RWPE1 (cell line): ENCODE results near the gene EPS8L2.
"Not testable (repeated sequence)": the region's sequence is repeated elsewhere in the genome, so short reads cannot be mapped to it uniquely, and the experiment has no call there.

Experiments
- CTCF ChIA-PET: fragments of 350-600 bp; sonication (Branson Sonifier 250); formaldehyde crosslinking; extraction: SDS; loops from one replicate; lab custom pipeline; 2021; lab: Yijun Ruan, JAX
- POLR2A ChIA-PET: fragments of 400-600 bp; formaldehyde crosslinking; extraction: SDS; loops from one replicate; lab custom pipeline; 2020; ENCODE audit warnings: antibody characterized with exemption; ENCODE audit not compliant: low non-redundant PET; lab: Yijun Ruan, JAX
- DNase-seq: peaks from one replicate; pipeline ENCODE4 v3.0.0; 2012; ENCODE audit warnings: low spot score
- H3K27ac ChIP-seq: fragments of 450-650 bp; 2 replicates; pipeline ENCODE4 v1.5.1; 2017
- TF ChIP-seq, protein P1 (sequence below): fragments of 450-650 bp; conservative IDR thresholded peaks from 2 replicates; pipeline ENCODE4 v1.5.1; 2017; ENCODE audit warnings: low read depth, mild to moderate bottlenecking

EPS8L2 gene

DNA sequence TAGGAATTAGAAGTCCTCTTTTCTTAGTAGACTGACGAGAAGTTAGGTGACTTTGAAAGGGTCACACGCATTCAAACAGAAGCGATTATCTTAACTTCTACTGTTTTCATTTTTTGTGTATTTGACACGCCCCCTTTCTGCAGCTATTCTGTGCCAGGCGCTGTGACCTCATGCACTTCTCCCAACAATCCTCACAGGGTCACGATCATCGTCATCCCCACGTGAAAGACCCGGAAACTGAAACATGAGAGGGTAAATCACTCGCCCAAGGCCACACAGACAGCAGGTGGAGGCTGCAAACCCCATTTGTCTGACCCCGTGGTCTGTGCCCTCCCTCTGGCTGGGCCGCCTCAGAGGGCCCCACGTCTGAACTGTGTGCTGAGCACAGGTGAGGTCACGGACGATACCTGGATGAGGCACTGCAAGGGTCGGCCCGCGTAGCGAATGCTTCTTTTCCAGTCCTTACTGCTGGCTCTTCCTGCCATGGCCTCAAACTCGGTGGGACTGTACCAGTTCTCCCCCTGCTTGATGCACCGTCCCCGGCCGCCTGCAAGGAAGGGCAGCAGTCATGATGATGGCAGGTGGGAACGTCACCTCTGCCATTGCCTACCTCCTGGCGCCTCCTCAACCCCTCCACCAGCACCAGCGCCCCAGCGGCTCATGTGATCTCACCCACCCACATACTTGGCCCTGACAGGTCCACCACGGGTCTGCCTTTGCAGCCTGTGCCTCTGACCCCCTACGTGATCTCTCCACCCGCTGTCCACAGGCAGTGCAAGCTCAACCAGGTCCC, 19.4 kb upstream of the EPS8L2 start:
- TF ChIP-seq, protein P1, sequence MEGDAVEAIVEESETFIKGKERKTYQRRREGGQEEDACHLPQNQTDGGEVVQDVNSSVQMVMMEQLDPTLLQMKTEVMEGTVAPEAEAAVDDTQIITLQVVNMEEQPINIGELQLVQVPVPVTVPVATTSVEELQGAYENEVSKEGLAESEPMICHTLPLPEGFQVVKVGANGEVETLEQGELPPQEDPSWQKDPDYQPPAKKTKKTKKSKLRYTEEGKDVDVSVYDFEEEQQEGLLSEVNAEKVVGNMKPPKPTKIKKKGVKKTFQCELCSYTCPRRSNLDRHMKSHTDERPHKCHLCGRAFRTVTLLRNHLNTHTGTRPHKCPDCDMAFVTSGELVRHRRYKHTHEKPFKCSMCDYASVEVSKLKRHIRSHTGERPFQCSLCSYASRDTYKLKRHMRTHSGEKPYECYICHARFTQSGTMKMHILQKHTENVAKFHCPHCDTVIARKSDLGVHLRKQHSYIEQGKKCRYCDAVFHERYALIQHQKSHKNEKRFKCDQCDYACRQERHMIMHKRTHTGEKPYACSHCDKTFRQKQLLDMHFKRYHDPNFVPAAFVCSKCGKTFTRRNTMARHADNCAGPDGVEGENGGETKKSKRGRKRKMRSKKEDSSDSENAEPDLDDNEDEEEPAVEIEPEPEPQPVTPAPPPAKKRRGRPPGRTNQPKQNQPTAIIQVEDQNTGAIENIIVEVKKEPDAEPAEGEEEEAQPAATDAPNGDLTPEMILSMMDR: no peak
- peak overlapping the region; percentile 17 for H3K27ac ChIP-seq
- POLR2A ChIA-PET: no interaction called here
- DNase-seq: no peak
- CTCF ChIA-PET: interaction anchor here (0.6 to 0.7 kb wide), 2 partner anchors 79 to 886 kb away, joined by 3 read pairs; partner anchors contain the start of gene DUSP8

DNA sequence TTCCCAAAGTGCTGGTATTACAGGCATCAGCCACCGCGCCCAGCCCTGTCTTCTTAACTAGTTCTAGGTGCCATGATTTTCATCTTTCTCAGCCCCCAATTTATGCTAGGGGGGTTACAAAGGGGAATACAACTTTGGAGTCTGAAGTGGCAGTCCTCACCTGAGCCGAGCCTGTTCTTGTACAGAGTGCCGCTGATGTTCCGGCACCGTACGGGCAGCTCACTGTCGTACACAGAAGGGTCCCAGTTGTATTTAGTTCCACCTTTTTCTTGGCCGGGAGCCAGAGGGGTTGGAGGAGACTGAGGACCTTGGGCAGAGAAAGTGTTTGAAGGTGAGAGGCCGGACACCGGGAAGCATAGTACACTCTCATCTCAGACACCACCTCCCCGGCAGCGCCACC, 18.3 kb upstream of the EPS8L2 start:
- ChIA-PET POLR2A (no interaction called here), CTCF (interaction anchor here (0.7 kb wide), 1 partner anchor 78 kb away, joined by 3 read pairs; no protein-coding TSS in a partner anchor)
- TF ChIP-seq, protein P1: no peak
- no peak for DNase-seq
- H3K27ac ChIP-seq: no peak overlapping the region

DNA sequence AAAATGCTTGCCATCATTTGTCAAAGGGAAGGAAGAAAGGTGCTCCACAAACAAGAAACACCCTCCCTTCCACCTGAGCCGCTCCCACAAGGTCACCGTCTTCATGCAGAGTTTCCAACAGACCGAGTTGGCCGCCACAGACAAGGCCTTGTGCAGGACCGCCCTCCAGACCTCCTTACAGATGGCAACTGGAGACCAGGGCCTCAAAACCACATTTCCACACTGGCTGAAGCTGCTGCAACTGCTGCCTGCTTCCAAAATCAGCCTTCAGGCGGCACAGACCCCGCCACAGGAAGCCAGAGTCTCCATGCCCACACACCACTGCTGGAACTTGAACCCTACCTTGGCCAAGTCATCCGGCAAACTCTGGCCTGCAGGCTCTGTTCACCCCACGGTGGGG, 17.4 kb upstream of the EPS8L2 start:
- H3K27ac ChIP-seq: peak overlapping the region; percentile 13; the same call in 1 of the 2 replicates
- DNase-seq: no peak
- CTCF ChIA-PET: no interaction called here
- TF ChIP-seq, protein P1: no peak
- POLR2A ChIA-PET: no interaction called here

DNA sequence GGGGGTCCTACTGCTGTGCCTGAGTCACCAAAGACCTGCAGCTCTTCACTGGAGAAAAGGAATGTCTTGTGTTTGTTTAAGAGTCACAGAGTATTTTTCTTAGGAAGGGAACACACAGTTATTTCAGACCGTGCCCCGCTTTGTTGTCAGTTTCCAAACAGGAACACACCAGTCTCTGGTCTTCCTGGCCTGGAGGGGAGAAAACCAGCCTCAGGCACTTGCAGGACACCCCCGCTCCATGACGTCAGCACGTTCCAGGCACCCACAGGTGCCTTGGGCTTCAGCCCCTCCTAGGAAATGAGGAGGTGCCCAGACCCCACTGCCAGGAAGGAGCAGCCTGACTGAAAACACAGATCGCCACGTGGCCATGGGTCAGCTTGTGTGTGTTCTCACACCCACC, 16.4 kb upstream of the EPS8L2 start:
- POLR2A ChIA-PET: no interaction called here
- CTCF ChIA-PET: no interaction called here

DNA sequence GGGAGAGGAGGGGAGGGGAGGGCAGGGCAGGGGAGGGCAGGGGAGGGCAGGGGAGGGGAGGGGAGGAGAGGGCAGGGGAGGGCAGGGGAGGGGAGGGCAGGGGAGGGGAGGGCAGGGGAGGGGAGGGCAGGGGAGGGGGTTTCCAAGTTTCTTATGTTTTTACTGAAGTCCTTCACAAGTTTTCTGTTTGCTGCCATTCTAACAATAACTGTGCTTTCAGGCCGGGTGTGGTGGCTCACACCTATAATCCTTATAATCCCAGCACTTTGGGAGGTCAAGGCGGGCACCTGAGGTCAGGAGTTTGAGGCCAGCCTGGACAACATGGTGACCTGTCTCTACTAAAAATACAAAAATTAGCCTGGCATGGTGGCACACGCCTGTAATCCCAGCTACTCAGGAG, 15.8 kb upstream of the EPS8L2 start:
- POLR2A ChIA-PET, DNase-seq, CTCF ChIA-PET: not testable (repeated sequence)
- H3K27ac ChIP-seq: peak overlapping the region; percentile 97

More for the DNA sequence above, 16.4 kb upstream of the EPS8L2 start:
- H3K27ac ChIP-seq: peak overlapping the region; percentile 48
- no peak for DNase-seq
- TF ChIP-seq, protein P1: no peak

DNA sequence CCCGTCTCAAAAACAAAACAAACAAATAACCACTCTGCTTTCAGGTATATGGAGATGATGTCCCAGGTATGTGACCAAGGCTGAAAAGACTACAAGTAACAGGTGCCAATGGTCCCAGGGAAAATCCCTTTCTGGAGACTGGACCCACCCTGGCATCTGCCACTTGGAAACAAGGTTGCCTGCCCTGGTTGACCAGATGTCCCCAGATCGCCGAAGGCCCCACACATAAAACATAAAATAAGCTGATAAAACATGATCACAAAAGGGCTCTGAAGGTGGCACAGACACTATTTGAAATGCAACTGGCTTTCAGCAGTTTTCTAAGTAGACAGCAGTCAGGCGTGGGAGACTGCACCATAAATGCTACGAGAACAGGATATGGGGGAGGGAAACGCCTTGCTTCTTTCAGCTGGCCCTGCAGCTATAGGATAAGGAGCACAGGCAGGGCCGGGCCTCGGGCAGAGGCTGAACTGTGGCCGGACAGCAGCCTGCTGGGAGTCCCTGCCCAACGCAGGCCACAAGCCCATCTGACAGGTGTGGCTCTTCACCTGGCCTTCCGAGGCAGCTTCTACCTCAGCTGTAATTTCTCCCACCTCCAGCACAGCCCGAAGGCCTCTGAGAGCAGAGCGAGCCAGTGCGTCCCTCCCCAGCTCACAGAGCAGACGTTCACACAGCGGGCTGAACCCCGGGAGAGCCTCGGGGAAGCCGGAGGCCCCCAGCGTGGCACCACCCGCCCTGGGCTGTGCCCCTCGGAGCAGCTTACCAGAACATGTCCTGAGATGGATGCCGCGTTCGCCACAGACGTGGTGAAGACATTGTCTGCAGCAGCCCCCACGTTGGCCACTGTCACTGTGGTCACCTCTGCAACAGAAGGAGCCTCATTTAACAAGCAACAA, 15.0 kb upstream of the EPS8L2 start:
- no peak for DNase-seq
- CTCF ChIA-PET: no interaction called here
- POLR2A ChIA-PET: no interaction called here
- TF ChIP-seq, protein P1: no peak
- peak overlapping the region; percentile 97 for H3K27ac ChIP-seq
